A549 (cell line): ENCODE data around the gene DSC2.

Experiments
- BHLHE40 ChIP-seq: IDR thresholded peaks from 2 replicates; pipeline ENCODE4 v1.6.1; 2012; ENCODE audit warnings: low read depth, low read length, inconsistent platforms
- EHMT2 ChIP-seq: fragments of 200-600 bp; sonication (generic); IDR thresholded peaks from 2 replicates; pipeline ENCODE4 v1.6.1; 2016; ENCODE audit warnings: antibody characterized with exemption, low read depth, mild to moderate bottlenecking, moderate library complexity
- EP300 ChIP-seq, 2 experiments: fragments of >200 bp; sonication (Bioruptor Twin); formaldehyde crosslinking; IDR thresholded peaks; 2 replicates in 1 of 2; 3 replicates in 1 of 2; pipeline ENCODE4 v1.6.1; 2016 to 2017
- KDM1A ChIP-seq: fragments of 200-600 bp; sonication (generic); IDR thresholded peaks from 2 replicates; pipeline ENCODE4 v1.6.1; 2016; ENCODE audit warnings: low read depth, mild to moderate bottlenecking
- PHF8 ChIP-seq: fragments of 200-600 bp; sonication (generic); IDR thresholded peaks from 2 replicates; pipeline ENCODE4 v1.6.1; 2016; ENCODE audit warnings: low read depth, mild to moderate bottlenecking, antibody characterized with exemption, moderate library complexity, borderline replicate concordance
- POLR2A ChIP-seq: IDR thresholded peaks from 2 replicates; pipeline ENCODE4 v1.6.1; 2012; ENCODE audit warnings: mild to moderate bottlenecking, low read length
- RAD21 ChIP-seq, 2 experiments: fragments of >200 bp in 1 of 2; sonication (Bioruptor Twin) in 1 of 2; formaldehyde crosslinking in 1 of 2; IDR thresholded peaks in 1 of 2; conservative IDR thresholded peaks in 1 of 2; 2 replicates in 1 of 2; 3 replicates in 1 of 2; pipeline ENCODE4 v1.6.1; 2012 to 2018; ENCODE audit warnings: inconsistent platforms in 1 of 2
- TF ChIP-seq, protein P1 (sequence below): fragments of >200 bp; sonication (Bioruptor Twin); formaldehyde crosslinking; IDR thresholded peaks from 3 replicates; pipeline ENCODE4 v1.5.1; 2016
- TF ChIP-seq, protein P2 (sequence below): fragments of 250-450 bp; sonication (Bioruptor Pico); IDR thresholded peaks from 2 replicates; pipeline ENCODE4 v1.5.0; 2021; ENCODE audit warnings: mild to moderate bottlenecking, moderate library complexity, borderline replicate concordance

DNA sequence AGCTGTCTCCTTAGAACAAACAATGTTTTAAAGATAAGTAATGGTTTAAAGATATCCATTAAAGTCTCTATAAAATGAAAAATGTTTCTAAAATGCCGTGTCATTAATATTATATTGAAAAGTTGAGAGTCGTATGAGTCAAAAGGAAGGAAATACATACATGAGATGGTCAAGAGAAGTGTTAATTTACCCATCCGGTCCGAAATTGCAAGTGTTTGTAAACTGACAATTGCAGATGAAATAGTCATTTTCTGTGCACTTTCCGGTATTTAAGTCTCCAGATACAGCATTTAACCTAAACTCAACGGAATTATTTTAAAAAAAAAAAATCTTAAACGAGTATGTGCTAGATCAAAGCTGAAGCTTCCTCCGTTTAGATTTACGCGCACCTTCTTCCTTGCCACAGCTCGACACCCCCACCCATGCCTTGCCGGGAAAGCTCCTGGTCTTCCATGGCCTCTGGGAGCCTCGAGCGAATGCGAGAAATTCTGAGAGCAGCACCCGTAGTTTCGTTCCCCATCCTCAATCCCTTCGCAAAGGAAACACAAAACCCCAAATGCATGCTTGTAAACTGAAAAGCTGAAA, 61.4 kb downstream of the DSC2 start:
- TF ChIP-seq, protein P1, sequence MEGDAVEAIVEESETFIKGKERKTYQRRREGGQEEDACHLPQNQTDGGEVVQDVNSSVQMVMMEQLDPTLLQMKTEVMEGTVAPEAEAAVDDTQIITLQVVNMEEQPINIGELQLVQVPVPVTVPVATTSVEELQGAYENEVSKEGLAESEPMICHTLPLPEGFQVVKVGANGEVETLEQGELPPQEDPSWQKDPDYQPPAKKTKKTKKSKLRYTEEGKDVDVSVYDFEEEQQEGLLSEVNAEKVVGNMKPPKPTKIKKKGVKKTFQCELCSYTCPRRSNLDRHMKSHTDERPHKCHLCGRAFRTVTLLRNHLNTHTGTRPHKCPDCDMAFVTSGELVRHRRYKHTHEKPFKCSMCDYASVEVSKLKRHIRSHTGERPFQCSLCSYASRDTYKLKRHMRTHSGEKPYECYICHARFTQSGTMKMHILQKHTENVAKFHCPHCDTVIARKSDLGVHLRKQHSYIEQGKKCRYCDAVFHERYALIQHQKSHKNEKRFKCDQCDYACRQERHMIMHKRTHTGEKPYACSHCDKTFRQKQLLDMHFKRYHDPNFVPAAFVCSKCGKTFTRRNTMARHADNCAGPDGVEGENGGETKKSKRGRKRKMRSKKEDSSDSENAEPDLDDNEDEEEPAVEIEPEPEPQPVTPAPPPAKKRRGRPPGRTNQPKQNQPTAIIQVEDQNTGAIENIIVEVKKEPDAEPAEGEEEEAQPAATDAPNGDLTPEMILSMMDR: no peak
- no peak for TF ChIP-seq EP300 (IDR thresholded peaks at IDR 0.05)
- no peak for TF ChIP-seq PHF8
- TF ChIP-seq, protein P2, sequence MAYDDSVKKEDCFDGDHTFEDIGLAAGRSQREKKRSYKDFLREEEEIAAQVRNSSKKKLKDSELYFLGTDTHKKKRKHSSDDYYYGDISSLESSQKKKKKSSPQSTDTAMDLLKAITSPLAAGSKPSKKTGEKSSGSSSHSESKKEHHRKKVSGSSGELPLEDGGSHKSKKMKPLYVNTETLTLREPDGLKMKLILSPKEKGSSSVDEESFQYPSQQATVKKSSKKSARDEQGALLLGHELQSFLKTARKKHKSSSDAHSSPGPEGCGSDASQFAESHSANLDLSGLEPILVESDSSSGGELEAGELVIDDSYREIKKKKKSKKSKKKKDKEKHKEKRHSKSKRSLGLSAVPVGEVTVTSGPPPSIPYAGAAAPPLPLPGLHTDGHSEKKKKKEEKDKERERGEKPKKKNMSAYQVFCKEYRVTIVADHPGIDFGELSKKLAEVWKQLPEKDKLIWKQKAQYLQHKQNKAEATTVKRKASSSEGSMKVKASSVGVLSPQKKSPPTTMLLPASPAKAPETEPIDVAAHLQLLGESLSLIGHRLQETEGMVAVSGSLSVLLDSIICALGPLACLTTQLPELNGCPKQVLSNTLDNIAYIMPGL (CRISPR knock-in tag): no peak
- no peak for TF ChIP-seq RAD21 (conservative IDR thresholded peaks at IDR 0.05 in 1 of 2, IDR thresholded peaks at IDR 0.05 in 1 of 2)
- TF ChIP-seq EHMT2: no peak
- no peak for TF ChIP-seq POLR2A
- TF ChIP-seq KDM1A: no peak
- no peak for TF ChIP-seq BHLHE40
